IMR-90 (cell line): ENCODE measurements around the gene LMAN2. TPM values are rescaled to one million over a fixed set of nuclear protein-coding genes. Genes with fewer than 3 reads are reported as not detected.

Experiments used
- ATAC-seq: fragments of 200-7000 bp; cut with Tn5 transposase; 2 replicates; pipeline ENCODE4 v1.9.1; 2020; ENCODE audit warnings: low read depth, mild to moderate bottlenecking, moderate library complexity
- BruUV-seq: library from RNA; stranded (reverse); fragments of 400-500 nt; replicated peaks from 2 replicates; lab custom pipeline; 2021; lab: Mats Ljungman, UMichigan
- CTCF ChIA-PET: fragments of 300-600 bp; formaldehyde crosslinking; extraction: SDS; loops from one replicate; lab custom pipeline; 2021; ENCODE audit warnings: antibody characterized with exemption; lab: Yijun Ruan, JAX
- POLR2A ChIA-PET: fragments of 300-600 bp; sonication (Branson Sonifier 250); formaldehyde crosslinking; loops from one replicate; lab custom pipeline; 2022; ENCODE audit warnings: antibody characterized with exemption; ENCODE audit not compliant: unreplicated experiment; lab: Charles Lee
- DNase-seq: peaks from one replicate; pipeline ENCODE4 v3.0.0; 2013
- H2AFZ ChIP-seq: replicated peaks from 2 replicates; pipeline ENCODE3; 2013; ENCODE audit warnings: low read length, mild to moderate bottlenecking; ENCODE audit not compliant: poor library complexity
- H2AK5ac ChIP-seq: 2 replicates; pipeline ENCODE4 v1.6.1; 2013; ENCODE audit warnings: low read depth, low read length, inconsistent platforms
- H2AK9ac ChIP-seq: replicated peaks from 2 replicates; pipeline ENCODE3; 2013; ENCODE audit warnings: mild to moderate bottlenecking, low read depth, low read length, moderate library complexity; ENCODE audit not compliant: poor library complexity
- H2BK120ac ChIP-seq: 2 replicates; pipeline ENCODE4 v1.6.1; 2013; ENCODE audit warnings: low read depth, low read length, inconsistent platforms
- H2BK15ac ChIP-seq: 3 replicates; pipeline ENCODE4 v1.6.1; 2013; ENCODE audit warnings: low read depth, low read length, inconsistent platforms
- H2BK20ac ChIP-seq: 2 replicates; pipeline ENCODE4 v1.6.1; 2013; ENCODE audit warnings: low read depth, mild to moderate bottlenecking, inconsistent platforms, low read length, moderate library complexity
- H2BK5ac ChIP-seq: 2 replicates; pipeline ENCODE4 v1.6.1; 2013; ENCODE audit warnings: mild to moderate bottlenecking, low read depth, low read length, inconsistent platforms; ENCODE audit not compliant: poor library complexity, severe bottlenecking
- H3K14ac ChIP-seq: replicated peaks from 2 replicates; pipeline ENCODE4 v1.6.1; 2013; ENCODE audit warnings: low read depth, low read length, inconsistent platforms
- H3K18ac ChIP-seq: 2 replicates; pipeline ENCODE4 v1.6.1; 2013; ENCODE audit warnings: low read depth, low read length, control low read depth
- H3K23ac ChIP-seq: 2 replicates; pipeline ENCODE4 v1.6.1; 2013; ENCODE audit warnings: low read depth, low read length, inconsistent platforms
- H3K27ac ChIP-seq: 2 replicates; pipeline ENCODE4 v1.5.1; 2013; ENCODE audit warnings: mild to moderate bottlenecking, control low read depth, low read length; ENCODE audit not compliant: insufficient read depth
- H3K27me3 ChIP-seq: 2 replicates; pipeline ENCODE4 v1.6.1; 2013; ENCODE audit warnings: low read length; ENCODE audit not compliant: control insufficient read depth, insufficient read depth
- H3K36me3 ChIP-seq: 2 replicates; pipeline ENCODE4 v1.6.1; 2013; ENCODE audit warnings: low read length, mixed read lengths; ENCODE audit not compliant: control insufficient read depth, insufficient read depth
- H3K4ac ChIP-seq: 2 replicates; pipeline ENCODE4 v1.6.1; 2013; ENCODE audit warnings: low read depth, low read length, inconsistent platforms
- H3K4me1 ChIP-seq: 2 replicates; pipeline ENCODE4 v1.6.1; 2013; ENCODE audit warnings: low read length, mixed read lengths; ENCODE audit not compliant: control insufficient read depth, insufficient read depth
- H3K4me2 ChIP-seq: 2 replicates; pipeline ENCODE4 v1.6.1; 2013; ENCODE audit warnings: low read depth, mild to moderate bottlenecking, control low read depth, low read length, moderate library complexity
- H3K4me3 ChIP-seq: 2 replicates; pipeline ENCODE4 v1.5.1; 2013; ENCODE audit warnings: low read depth, mild to moderate bottlenecking, control low read depth, low read length, moderate library complexity; ENCODE audit not compliant: insufficient read depth
- H3K56ac ChIP-seq: 2 replicates; pipeline ENCODE4 v1.6.1; 2013; ENCODE audit warnings: low read length, inconsistent platforms; ENCODE audit not compliant: insufficient read depth; ENCODE audit errors: extremely low read depth
- H3K79me1 ChIP-seq, 2 experiments: 2 replicates each; pipeline ENCODE4 v1.6.1; 2013; ENCODE audit warnings: low read length in 2 of 2, inconsistent platforms in 1 of 2, low read depth in 1 of 2
- H3K9ac ChIP-seq: 2 replicates; pipeline ENCODE4 v1.6.1; 2013; ENCODE audit warnings: low read depth, low read length, control low read depth
- H3K9me1 ChIP-seq: 2 replicates; pipeline ENCODE4 v1.6.1; 2013; ENCODE audit warnings: low read length, inconsistent platforms; ENCODE audit not compliant: insufficient read depth
- H3K9me3 ChIP-seq: 2 replicates; pipeline ENCODE4 v1.6.1; 2013; ENCODE audit warnings: low read length; ENCODE audit not compliant: control insufficient read depth, insufficient read depth
- H4K20me1 ChIP-seq: 2 replicates; pipeline ENCODE4 v1.6.1; 2013; ENCODE audit warnings: low read length, inconsistent platforms; ENCODE audit not compliant: insufficient read depth
- H4K5ac ChIP-seq: 2 replicates; pipeline ENCODE4 v1.6.1; 2013; ENCODE audit warnings: mild to moderate bottlenecking, low read depth, low read length, control low read depth
- H4K8ac ChIP-seq, 2 experiments: 2 replicates each; pipeline ENCODE4 v1.6.1; 2013; ENCODE audit warnings: low read depth in 2 of 2, low read length in 2 of 2, control low read depth in 1 of 2, inconsistent platforms in 1 of 2
- H4K91ac ChIP-seq: 2 replicates; pipeline ENCODE4 v1.6.1; 2013; ENCODE audit warnings: low read depth, low read length, inconsistent platforms; ENCODE audit not compliant: insufficient read depth
- BHLHE40 ChIP-seq: fragments of 150-350 bp; IDR thresholded peaks from 2 replicates; pipeline ENCODE4 v1.6.1; 2016; ENCODE audit warnings: mild to moderate bottlenecking, low read depth, low read length
- CEBPB ChIP-seq: IDR thresholded peaks from 2 replicates; pipeline ENCODE4 v1.6.1; 2012; ENCODE audit warnings: low read depth, low read length, improper control_type of control experiment
- CHD1 ChIP-seq: IDR thresholded peaks from 2 replicates; pipeline ENCODE4 v1.6.1; 2012; ENCODE audit warnings: low read depth, low read length, improper control_type of control experiment
- FOS ChIP-seq: fragments of 150-350 bp; IDR thresholded peaks from 2 replicates; pipeline ENCODE4 v1.6.1; 2016; ENCODE audit warnings: low read depth, low read length
- MAFK ChIP-seq: IDR thresholded peaks from 2 replicates; pipeline ENCODE4 v1.6.1; 2012; ENCODE audit warnings: low read depth, low read length, improper control_type of control experiment
- MAZ ChIP-seq: IDR thresholded peaks from 2 replicates; pipeline ENCODE4 v1.6.1; 2012; ENCODE audit warnings: low read depth, mild to moderate bottlenecking, low read length, improper control_type of control experiment, moderate library complexity, borderline replicate concordance
- MXI1 ChIP-seq: IDR thresholded peaks from 2 replicates; pipeline ENCODE4 v1.6.1; 2012; ENCODE audit warnings: low read depth, mild to moderate bottlenecking, low read length, moderate library complexity, borderline replicate concordance
- NFE2L2 ChIP-seq: fragments of 150-350 bp; IDR thresholded peaks from 2 replicates; pipeline ENCODE4 v1.6.1; 2016; ENCODE audit warnings: low read depth, mild to moderate bottlenecking, low read length
- POLR2A ChIP-seq: IDR thresholded peaks from 2 replicates; pipeline ENCODE4 v1.6.1; 2012; ENCODE audit warnings: mild to moderate bottlenecking, low read depth, low read length
- RAD21 ChIP-seq: IDR thresholded peaks from 2 replicates; pipeline ENCODE4 v1.6.1; 2012; ENCODE audit warnings: low read length, improper control_type of control experiment
- RCOR1 ChIP-seq: IDR thresholded peaks from 2 replicates; pipeline ENCODE4 v1.6.1; 2012; ENCODE audit warnings: mild to moderate bottlenecking, low read length, improper control_type of control experiment; ENCODE audit not compliant: insufficient replicate concordance
- RFX5 ChIP-seq: IDR thresholded peaks from 2 replicates; pipeline ENCODE4 v1.8.0; 2012; ENCODE audit warnings: low read depth, mild to moderate bottlenecking, low read length, moderate library complexity
- SMC3 ChIP-seq: fragments of 150-350 bp; IDR thresholded peaks from 2 replicates; pipeline ENCODE4 v1.6.1; 2016; ENCODE audit warnings: low read depth, mild to moderate bottlenecking, antibody characterized with exemption, low read length, moderate library complexity
- WGBS, 2 experiments: methylation state at CpG; one replicate each; pipeline versions ENCODE4 v1.1.5 to v1.1.7; 2013; ENCODE audit warnings: missing lambda C conversion rate in 2 of 2; ENCODE audit not compliant: insufficient read length in 1 of 2; ENCODE audit errors: extremely low coverage in 2 of 2; 5-methylcytosine and 5-hydroxymethylcytosine counted together
- dilution Hi-C: fragments of 300-500 bp; cut with HindIII; formaldehyde crosslinking; loops from one replicate; pipeline ENCODE4 v1.14.3; 2018; ENCODE audit warnings: low sequenced_read_pairs; ENCODE audit not compliant: unreplicated experiment
- in situ Hi-C: fragments of 300-500 bp; cut with MboI; formaldehyde crosslinking; loops from 3 replicates; pipeline ENCODE4 v1.14.3; 2019; ENCODE audit warnings: low sequenced_read_pairs, inconsistent platforms, mixed read lengths
- intact Hi-C: fragments of 100-400 bp; cut with micrococcal nuclease; formaldehyde crosslinking; loops from 2 replicates; pipeline ENCODE4 v1.10.0; 2022
- polyA plus RNA-seq, 3 experiments: library from polyadenylated mRNA; depleted of rRNA; stranded (reverse); fragments of >200 nt; gene quantifications; 2 replicates each; pipeline ENCODE4 v1.2.3, GENCODE V29; 2012; ENCODE audit warnings: low replicate concordance in 1 of 3
- total RNA-seq: library from RNA; depleted of rRNA; stranded (reverse); fragments of >200 nt; gene quantifications from 2 replicates; pipeline ENCODE4 v1.2.3, GENCODE V29; 2012
- TF ChIP-seq, protein P1 (sequence below): fragments of 150-350 bp; IDR thresholded peaks from 2 replicates; pipeline ENCODE4 v1.6.1; 2017; ENCODE audit warnings: mild to moderate bottlenecking, antibody characterized with exemption, low read length, low read depth
- TF ChIP-seq, protein P2 (sequence below): fragments of 150-350 bp; IDR thresholded peaks from 2 replicates; pipeline ENCODE4 v1.6.1; 2016; ENCODE audit warnings: low read depth, mild to moderate bottlenecking, low read length, moderate library complexity, borderline replicate concordance
- TF ChIP-seq, protein P3 (sequence below): conservative IDR thresholded peaks from 2 replicates; pipeline ENCODE4 v1.5.1; 2012; ENCODE audit warnings: mild to moderate bottlenecking, low read depth, low read length, improper control_type of control experiment

Gene LMAN2
- total and polyA plus RNA-seq, 2 of the 4 experiments (the other 2 are of a cell fraction), result 253 to 303 TPM

DNA sequence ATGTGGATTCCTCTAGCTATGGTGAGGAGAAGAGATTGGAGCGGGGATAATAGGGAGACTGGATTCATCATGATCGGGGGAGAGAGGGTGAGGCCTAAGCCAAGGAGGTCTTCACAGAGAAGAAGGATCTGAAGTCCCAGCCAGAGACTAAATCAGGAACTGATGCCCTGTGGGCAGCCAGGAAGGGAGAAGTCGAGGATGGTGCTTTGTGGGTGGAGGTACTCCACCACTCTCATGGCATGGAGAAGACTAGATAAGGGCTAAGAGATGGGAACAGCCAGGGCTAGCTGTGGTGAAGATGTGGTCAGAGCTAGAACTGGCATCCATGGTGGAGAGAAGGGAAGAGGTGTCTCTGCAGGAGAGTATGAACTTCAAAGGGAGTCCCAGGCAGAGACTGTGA, 3.2 kb upstream of the LMAN2 start:
- H3K4me3 ChIP-seq, result no peak overlapping the region
- H2AK5ac ChIP-seq, result no peak overlapping the region
- peaks cover 6% of the 10 kb centered on the region; the same call in 1 of the 2 replicates for H3K9me1 ChIP-seq
- H4K91ac ChIP-seq, result no peak overlapping the region
- ATAC-seq (no peak), DNase-seq (no peak)
- ChIA-PET CTCF (interaction anchor here (0.6 to 1.2 kb wide), 2 partner anchors 28 to 120 kb away, joined by 5 to 10 read pairs; no protein-coding TSS in a partner anchor), POLR2A (no interaction called here)
- dilution Hi-C loops (no loop called here), in situ Hi-C loops (no loop called here), intact Hi-C loops (no loop called here)
- H3K23ac ChIP-seq, result no peak overlapping the region
- H3K27ac ChIP-seq, result no peak overlapping the region
- H2BK20ac ChIP-seq, result no peak overlapping the region
- no peak overlapping the region for H3K4me2 ChIP-seq
- no peak overlapping the region for H4K5ac ChIP-seq
- peaks cover 13% of the 10 kb centered on the region; the same call in 1 of the 2 replicates for H3K27me3 ChIP-seq
- H2BK15ac ChIP-seq, result no peak overlapping the region
- H4K8ac ChIP-seq, result no peak overlapping the region
- no peak for TF ChIP-seq CHD1
- TF ChIP-seq SMC3, result no peak
- TF ChIP-seq BHLHE40, result no peak
- TF ChIP-seq, protein P1, sequence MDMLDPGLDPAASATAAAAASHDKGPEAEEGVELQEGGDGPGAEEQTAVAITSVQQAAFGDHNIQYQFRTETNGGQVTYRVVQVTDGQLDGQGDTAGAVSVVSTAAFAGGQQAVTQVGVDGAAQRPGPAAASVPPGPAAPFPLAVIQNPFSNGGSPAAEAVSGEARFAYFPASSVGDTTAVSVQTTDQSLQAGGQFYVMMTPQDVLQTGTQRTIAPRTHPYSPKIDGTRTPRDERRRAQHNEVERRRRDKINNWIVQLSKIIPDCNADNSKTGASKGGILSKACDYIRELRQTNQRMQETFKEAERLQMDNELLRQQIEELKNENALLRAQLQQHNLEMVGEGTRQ, result no peak
- TF ChIP-seq FOS, result no peak
- no peak for TF ChIP-seq RAD21
- no peak for TF ChIP-seq MXI1
- TF ChIP-seq MAZ, result no peak
- no peak for TF ChIP-seq CEBPB
- TF ChIP-seq, protein P2, sequence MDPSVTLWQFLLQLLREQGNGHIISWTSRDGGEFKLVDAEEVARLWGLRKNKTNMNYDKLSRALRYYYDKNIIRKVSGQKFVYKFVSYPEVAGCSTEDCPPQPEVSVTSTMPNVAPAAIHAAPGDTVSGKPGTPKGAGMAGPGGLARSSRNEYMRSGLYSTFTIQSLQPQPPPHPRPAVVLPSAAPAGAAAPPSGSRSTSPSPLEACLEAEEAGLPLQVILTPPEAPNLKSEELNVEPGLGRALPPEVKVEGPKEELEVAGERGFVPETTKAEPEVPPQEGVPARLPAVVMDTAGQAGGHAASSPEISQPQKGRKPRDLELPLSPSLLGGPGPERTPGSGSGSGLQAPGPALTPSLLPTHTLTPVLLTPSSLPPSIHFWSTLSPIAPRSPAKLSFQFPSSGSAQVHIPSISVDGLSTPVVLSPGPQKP, result no peak
- TF ChIP-seq RCOR1, result no peak
- TF ChIP-seq, protein P3, sequence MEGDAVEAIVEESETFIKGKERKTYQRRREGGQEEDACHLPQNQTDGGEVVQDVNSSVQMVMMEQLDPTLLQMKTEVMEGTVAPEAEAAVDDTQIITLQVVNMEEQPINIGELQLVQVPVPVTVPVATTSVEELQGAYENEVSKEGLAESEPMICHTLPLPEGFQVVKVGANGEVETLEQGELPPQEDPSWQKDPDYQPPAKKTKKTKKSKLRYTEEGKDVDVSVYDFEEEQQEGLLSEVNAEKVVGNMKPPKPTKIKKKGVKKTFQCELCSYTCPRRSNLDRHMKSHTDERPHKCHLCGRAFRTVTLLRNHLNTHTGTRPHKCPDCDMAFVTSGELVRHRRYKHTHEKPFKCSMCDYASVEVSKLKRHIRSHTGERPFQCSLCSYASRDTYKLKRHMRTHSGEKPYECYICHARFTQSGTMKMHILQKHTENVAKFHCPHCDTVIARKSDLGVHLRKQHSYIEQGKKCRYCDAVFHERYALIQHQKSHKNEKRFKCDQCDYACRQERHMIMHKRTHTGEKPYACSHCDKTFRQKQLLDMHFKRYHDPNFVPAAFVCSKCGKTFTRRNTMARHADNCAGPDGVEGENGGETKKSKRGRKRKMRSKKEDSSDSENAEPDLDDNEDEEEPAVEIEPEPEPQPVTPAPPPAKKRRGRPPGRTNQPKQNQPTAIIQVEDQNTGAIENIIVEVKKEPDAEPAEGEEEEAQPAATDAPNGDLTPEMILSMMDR, result no peak
- TF ChIP-seq NFE2L2, result no peak
- no peak for TF ChIP-seq MAFK
- no peak for TF ChIP-seq POLR2A
- no peak for TF ChIP-seq RFX5
- H3K14ac ChIP-seq, result no peak overlapping the region
- peaks cover 12% of the 10 kb centered on the region for H3K4me1 ChIP-seq
- H2AFZ ChIP-seq, result no peak overlapping the region
- H3K18ac ChIP-seq, result no peak overlapping the region
- BruUV-seq, result no TSS peak
- H2BK120ac ChIP-seq, result no peak overlapping the region
- no peak overlapping the region for H2AK9ac ChIP-seq
- no peak overlapping the region for H3K9ac ChIP-seq
- no peak overlapping the region for H3K56ac ChIP-seq
- H4K20me1 ChIP-seq, result no peaks in the 10 kb centered on the region; the same call in 1 of the 2 replicates
- no peak overlapping the region for H2BK5ac ChIP-seq
- H3K9me3 ChIP-seq, result peaks cover 2% of the 10 kb centered on the region; the same call in 1 of the 2 replicates
- WGBS, 2 experiments, result 93% methylated on average over 2 of the region's 3 CpGs; no CpG with 5 or more reads in 1 of the 2 experiments
- H3K79me1 ChIP-seq, result peaks cover 17% of the 10 kb centered on the region in 2 experiments
- no peak overlapping the region for H3K4ac ChIP-seq
- 0 out of 2 replicates have a peak, but pooled peaks cover under 1% of the 10 kb centered on the region for H3K36me3 ChIP-seq
